ENCODE measurements around the gene TNNC2. TPM values are rescaled to one million over a fixed set of nuclear protein-coding genes. Genes with fewer than 3 reads are reported as not detected.
A peak's percentile ranks its signal among the peaks of the same experiment; 100 is the strongest.
"Not testable (repeated sequence)": the region's sequence is repeated elsewhere in the genome, so short reads cannot be mapped to it uniquely, and the experiment has no call there.

The TNNC2 gene
- total RNA-seq, 2 donors from 2014 or later, result 0.51 TPM; not detected in 1

GRCh38 chr20:45833030-45833882 lies 6.1 kb upstream of the TNNC2 start, which contains the start of gene SNX21:
TSS of gene SNX21 (plus strand) at chr20:45833799. CDS start at chr20:45833920, 121 bp downstream.
- Histone ChIP-seq H3K4me3 (peak within 1 kb of the TSS; percentile 85 to 88), H3K36me3 (no peaks in the 10 kb centered on the region), H3K27me3 (no peaks in the 10 kb centered on the region), H3K9me3 (no peaks in the 10 kb centered on the region), H3K4me1 (peaks cover 0 to 43% of the 10 kb centered on the region in 2 donors), H3K27ac (peak within 1 kb of the TSS; percentile 97 to 99)
- TF ChIP-seq CTCF (IDR thresholded peaks at IDR 0.05), result no peak
- peak; percentile 95 for DNase-seq (ENCODE audit: low spot score)

- H3K27me3 ChIP-seq, result no peaks in the 10 kb centered on the region
- H3K9me3 ChIP-seq, result no peaks in the 10 kb centered on the region
- H3K36me3 ChIP-seq, result no peaks in the 10 kb centered on the region
- peak overlapping the region in 1 of 2 donors; percentile 85 for H3K4me3 ChIP-seq
- H3K27ac ChIP-seq, result peak overlapping the region; percentile 97 to 99
- DNase-seq (ENCODE audit: low spot score), result no peak
- TF ChIP-seq CTCF (IDR thresholded peaks at IDR 0.05), result no peak
- H3K4me1 ChIP-seq, result peaks cover 0 to 43% of the 10 kb centered on the region in 2 donors
Measured at GRCh38 chr20:45832619-45833018, 5.5 kb upstream of the TNNC2 start.

DNA sequence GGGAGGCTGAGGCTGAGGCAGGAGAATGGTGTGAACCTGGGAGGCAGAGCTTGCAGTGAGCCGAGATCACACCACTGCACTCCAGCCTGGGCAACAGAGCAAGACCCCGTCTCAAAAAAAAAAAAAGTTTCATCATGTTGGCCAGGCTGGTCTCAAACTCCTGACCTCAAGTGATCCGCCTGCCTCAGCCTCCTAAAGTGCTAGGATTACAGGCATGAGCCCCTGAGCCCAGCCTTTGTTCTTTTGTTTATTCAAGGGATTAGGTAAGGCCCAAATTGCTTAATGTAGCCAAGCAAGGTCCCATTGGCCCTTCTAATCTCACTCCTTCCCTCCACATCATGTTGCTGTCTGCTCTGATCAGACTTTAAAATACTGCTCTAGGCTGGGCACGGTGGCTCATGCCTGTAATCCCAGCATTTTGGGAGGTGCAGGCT lies 2.6 kb upstream of the TNNC2 start:
- H3K27ac ChIP-seq, result peak overlapping the region in 1 of 2 donors; percentile 13
- H3K27me3 ChIP-seq; H3K36me3 ChIP-seq; H3K4me3 ChIP-seq; DNase-seq (ENCODE audit: low spot score); H3K9me3 ChIP-seq: not testable (repeated sequence)
- peaks cover 0 to 37% of the 10 kb centered on the region in 2 donors for H3K4me1 ChIP-seq

GRCh38 chr20:45828589-45828988 lies 1.5 kb upstream of the TNNC2 start:
- no peak for DNase-seq (ENCODE audit: low spot score)
- H3K4me1 ChIP-seq, result peaks cover 0 to 45% of the 10 kb centered on the region in 2 donors
- TF ChIP-seq CTCF (IDR thresholded peaks at IDR 0.05), result no peak
- no peaks in the 10 kb centered on the region for H3K36me3 ChIP-seq
- H3K9me3 ChIP-seq, result no peaks in the 10 kb centered on the region
- H3K27ac ChIP-seq, result peak overlapping the region; percentile 47 to 73
- no peaks in the 10 kb centered on the region for H3K27me3 ChIP-seq
- no peak overlapping the region for H3K4me3 ChIP-seq

- no peak for TF ChIP-seq CTCF (IDR thresholded peaks at IDR 0.05)
- no peaks in the 10 kb centered on the region for H3K36me3 ChIP-seq
- H3K9me3 ChIP-seq, result no peaks in the 10 kb centered on the region
- H3K27ac ChIP-seq, result peak overlapping the region in 1 of 2 donors; percentile 13
- no peak for DNase-seq (ENCODE audit: low spot score)
- no peak overlapping the region for H3K4me3 ChIP-seq
- H3K4me1 ChIP-seq, result peaks cover 0 to 46% of the 10 kb centered on the region in 2 donors
- no peaks in the 10 kb centered on the region for H3K27me3 ChIP-seq
Measured at GRCh38 chr20:45827712-45828111, 600 bp upstream of the TNNC2 start.

DNA sequence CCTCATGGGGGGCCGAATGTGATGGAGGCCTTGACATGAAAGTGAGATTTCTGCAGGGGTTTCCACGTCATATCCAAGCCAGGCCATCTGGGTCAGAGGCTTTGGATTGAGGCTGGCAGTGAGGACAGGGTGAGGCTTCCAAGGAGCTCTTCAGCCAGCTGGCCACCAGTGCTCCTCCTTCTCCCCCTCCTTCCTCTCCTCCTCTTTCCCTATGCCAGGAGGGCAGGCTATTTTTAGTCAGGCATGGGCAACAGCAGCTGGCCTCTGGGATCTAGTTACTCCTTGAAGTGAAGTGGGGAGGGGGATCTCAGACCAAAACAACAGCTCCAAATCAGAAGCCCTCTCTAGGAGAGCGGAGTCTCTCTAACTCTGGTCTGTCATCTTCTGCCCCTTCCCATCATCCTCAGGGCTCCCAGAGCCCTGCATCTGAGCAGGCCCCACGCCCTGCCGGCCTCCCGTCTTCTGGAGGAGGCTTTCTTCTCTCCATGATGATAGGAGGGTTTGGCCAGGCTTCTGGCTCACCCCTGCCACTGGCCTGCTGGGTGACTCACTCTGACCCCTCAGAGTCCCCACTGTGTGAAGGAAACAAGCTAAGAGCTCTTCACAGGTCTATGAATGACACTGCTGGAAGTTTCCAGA lies 612 bp downstream of the TNNC2 start:
- Histone ChIP-seq H3K4me3 (no peak overlapping the region), H3K9me3 (no peaks in the 10 kb centered on the region), H3K36me3 (no peaks in the 10 kb centered on the region), H3K27ac (peak overlapping the region; percentile 62 to 65), H3K27me3 (no peaks in the 10 kb centered on the region), H3K4me1 (peaks cover 0 to 46% of the 10 kb centered on the region in 2 donors)
- DNase-seq (ENCODE audit: low spot score), result no peak
- no peak for TF ChIP-seq CTCF (IDR thresholded peaks at IDR 0.05)

Data from right atrium auricular region (tissue), 2 donors.